Measurements from ENCODE around the gene ERICH2.
A peak's percentile ranks its signal among the peaks of the same experiment; 100 is the strongest.

ERICH2 gene

GRCh38 chr2:170819680-170820664 is 49.8 kb downstream of the ERICH2 start:
- H3K4me2 ChIP-seq (ENCODE audit: low read length), result peak overlapping the region; percentile 57
- peak overlapping the region; percentile 49 for H3K4me3 ChIP-seq (ENCODE audit: low read length)
- peaks cover 34% of the 10 kb centered on the region for H3K27me3 ChIP-seq (ENCODE audit: control insufficient read depth, low read length)
- no peaks in the 10 kb centered on the region for H4K20me1 ChIP-seq (ENCODE audit: control insufficient read depth, insufficient read depth, low read depth, low read length)
- H3K4me1 ChIP-seq (ENCODE audit: control insufficient read depth, low read length), result peaks cover 28% of the 10 kb centered on the region
- no peaks in the 10 kb centered on the region for H3K9me2 ChIP-seq (replicated peaks; ENCODE audit: control insufficient read depth, low read length)
- no peak overlapping the region for H3K27ac ChIP-seq (ENCODE audit: low read depth, low read length)
- no peaks in the 10 kb centered on the region for H3K9me3 ChIP-seq (ENCODE audit: control insufficient read depth, insufficient read depth, low read length)
- no peaks in the 10 kb centered on the region for H3K79me2 ChIP-seq (ENCODE audit: control insufficient read depth, low read length)
- H3F3A ChIP-seq (ENCODE audit: control insufficient read depth, insufficient read depth), result no peaks in the 10 kb centered on the region; the same call in 1 of the 2 replicates
- no peaks in the 10 kb centered on the region for H3K36me3 ChIP-seq (ENCODE audit: control insufficient read depth, low read length)
- no peak for TF ChIP-seq EZH2phosphoT487 (IDR thresholded peaks at IDR 0.05; ENCODE audit: borderline replicate concordance, low read length)
- TF ChIP-seq CTCF (IDR thresholded peaks at IDR 0.05; ENCODE audit: low read depth, low read length, poor library complexity, severe bottlenecking), result no peak

- peaks cover 21% of the 10 kb centered on the region for H3K4me1 ChIP-seq (ENCODE audit: control insufficient read depth, low read length)
- H3K79me2 ChIP-seq (ENCODE audit: control insufficient read depth, low read length), result no peaks in the 10 kb centered on the region
- no peaks in the 10 kb centered on the region for H3K9me2 ChIP-seq (replicated peaks; ENCODE audit: control insufficient read depth, low read length)
- no peaks in the 10 kb centered on the region for H3K9me3 ChIP-seq (ENCODE audit: control insufficient read depth, insufficient read depth, low read length)
- TF ChIP-seq EZH2phosphoT487 (IDR thresholded peaks at IDR 0.05; ENCODE audit: borderline replicate concordance, low read length), result no peak
- TF ChIP-seq CTCF (IDR thresholded peaks at IDR 0.05; ENCODE audit: low read depth, low read length, poor library complexity, severe bottlenecking), result no peak
- no peaks in the 10 kb centered on the region for H4K20me1 ChIP-seq (ENCODE audit: control insufficient read depth, insufficient read depth, low read depth, low read length)
- H3F3A ChIP-seq (ENCODE audit: control insufficient read depth, insufficient read depth), result no peaks in the 10 kb centered on the region; the same call in 1 of the 2 replicates
- H3K27me3 ChIP-seq (ENCODE audit: control insufficient read depth, low read length), result peaks cover 28% of the 10 kb centered on the region
- H3K36me3 ChIP-seq (ENCODE audit: control insufficient read depth, low read length), result no peaks in the 10 kb centered on the region
- H3K4me3 ChIP-seq (ENCODE audit: low read length), result peak overlapping the region; percentile 49
- H3K27ac ChIP-seq (ENCODE audit: low read depth, low read length), result no peak overlapping the region
- H3K4me2 ChIP-seq (ENCODE audit: low read length), result peak overlapping the region; percentile 57
Measured at GRCh38 chr2:170820757-170821530, 50.8 kb downstream of the ERICH2 start.

- Histone ChIP-seq H3K9me3 (ENCODE audit: control insufficient read depth, insufficient read depth, low read length) (no peaks in the 10 kb centered on the region), H3K4me3 (ENCODE audit: low read length) (no peak overlapping the region), H3K27ac (ENCODE audit: low read depth, low read length) (no peak overlapping the region), H4K20me1 (ENCODE audit: control insufficient read depth, insufficient read depth, low read depth, low read length) (no peaks in the 10 kb centered on the region), H3K9me2 (replicated peaks; ENCODE audit: control insufficient read depth, low read length) (no peaks in the 10 kb centered on the region), H3K4me1 (ENCODE audit: control insufficient read depth, low read length) (peaks cover 15% of the 10 kb centered on the region), H3K27me3 (ENCODE audit: control insufficient read depth, low read length) (peaks cover 28% of the 10 kb centered on the region), H3K79me2 (ENCODE audit: control insufficient read depth, low read length) (no peaks in the 10 kb centered on the region), H3K36me3 (ENCODE audit: control insufficient read depth, low read length) (no peaks in the 10 kb centered on the region), H3F3A (ENCODE audit: control insufficient read depth, insufficient read depth) (no peaks in the 10 kb centered on the region), H3K4me2 (ENCODE audit: low read length) (no peak overlapping the region)
- TF ChIP-seq CTCF (IDR thresholded peaks at IDR 0.05; ENCODE audit: low read depth, low read length, poor library complexity, severe bottlenecking) (no peak), EZH2phosphoT487 (IDR thresholded peaks at IDR 0.05; ENCODE audit: borderline replicate concordance, low read length) (no peak)
Measured at GRCh38 chr2:170821531-170822289, 51.5 kb downstream of the ERICH2 start.
